ENCODE data around the gene BASP1. TPM values are rescaled to one million over a fixed set of nuclear protein-coding genes. Genes with fewer than 3 reads are reported as not detected.

BASP1 gene
- total and polyA plus RNA-seq, 10 of the 15 experiments (the other 5 are each of a cell fraction or from before 2014, with no cell fraction given), result 27.3 to 190 (median 102) TPM

DNA sequence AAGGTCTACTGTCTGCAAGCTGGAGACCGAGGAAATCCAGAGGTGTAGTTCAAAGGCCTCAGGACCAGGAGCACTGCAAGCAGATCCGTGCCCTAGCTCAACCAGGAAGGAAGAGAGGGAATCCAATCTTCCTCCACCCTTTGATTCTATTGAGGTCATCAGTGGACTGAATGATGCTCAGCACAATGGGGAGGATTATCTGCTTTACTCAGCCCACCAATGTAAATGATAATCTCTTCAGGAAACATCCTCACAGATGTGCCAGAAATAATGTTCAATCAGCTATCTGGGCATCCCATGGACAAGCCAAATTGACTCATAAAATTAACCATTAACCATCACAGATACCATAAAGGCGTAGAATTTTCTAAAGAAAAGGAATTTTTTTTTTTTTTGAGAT is 92.0 kb downstream of the BASP1 start:
- H3K79me2 ChIP-seq (ENCODE audit: control insufficient read depth, insufficient read depth, low read length), result no peaks in the 10 kb centered on the region
- no peak overlapping the region for H3K4me2 ChIP-seq (ENCODE audit: control insufficient read depth, insufficient read depth)
- SMC1A ChIA-PET (ENCODE audit: uncharacterized antibody, unreplicated experiment), result no interaction called here
- DNase-seq (ENCODE audit: low read depth, low spot score) (no peak), FAIRE-seq (no peak), ATAC-seq (no peak)
- RAD21 ChIA-PET (ENCODE audit: unreplicated experiment), result no interaction called here
- no peaks in the 10 kb centered on the region for H3K4me1 ChIP-seq (ENCODE audit: control insufficient read depth, insufficient read depth, low read length)
- H3K4me3 ChIP-seq, result no peak overlapping the region
- intact Hi-C loops (cut with micrococcal nuclease; ENCODE audit: unreplicated experiment) (no loop called here), in situ Hi-C loops (cut with MboI) (no loop called here)
- no peaks in the 10 kb centered on the region for H3K36me3 ChIP-seq (ENCODE audit: control insufficient read depth in 2 of 2, insufficient read depth in 2 of 2, low read length in 1 of 2)
- WGBS (ENCODE audit: insufficient coverage, insufficient replicate concordance, low lambda C conversion rate, missing lambda C conversion rate), result 25% methylated on average over 3 of the region's 3 CpGs
- no peaks in the 10 kb centered on the region; the same call in 2 of the 3 replicates for H3K9me3 ChIP-seq (replicated peaks; ENCODE audit: control insufficient read depth, insufficient read depth, low read length)
- no peak overlapping the region for H3K9ac ChIP-seq (ENCODE audit: control insufficient read depth, insufficient read depth, low read length)
- H4K20me1 ChIP-seq (ENCODE audit: control insufficient read depth, insufficient read depth), result no peaks in the 10 kb centered on the region
- BruUV-seq (replicated peaks), result no TSS peak
- CTCF ChIA-PET, result interaction anchor here (0.8 kb wide), 1 partner anchor 158 kb away, joined by 3 read pairs; no protein-coding TSS in a partner anchor
- POLR2A ChIA-PET, result interaction anchor here (0.7 kb wide), 1 partner anchor 36 kb away, joined by 4 read pairs; no protein-coding TSS in a partner anchor
- H3K27me3 ChIP-seq (replicated peaks in 1 of 2; ENCODE audit: control insufficient read depth in 2 of 2, insufficient read depth in 2 of 2, low read length in 1 of 2), result no peaks in the 10 kb centered on the region
- no peak overlapping the region for H2AFZ ChIP-seq (ENCODE audit: control insufficient read depth, low read depth, low read length)
- H3K27ac ChIP-seq (ENCODE audit: control insufficient read depth, insufficient read depth), result no peak overlapping the region
- TF ChIP-seq NKRF (conservative IDR thresholded peaks at IDR 0.05) (no peak), MTA3 (IDR thresholded peaks at IDR 0.05; ENCODE audit: borderline replicate concordance, low read length) (no peak), MEF2A (IDR thresholded peaks at IDR 0.05; ENCODE audit: insufficient read depth, low read depth, low read length) (no peak), ETV6 (conservative IDR thresholded peaks at IDR 0.05 in 1 of 2, IDR thresholded peaks at IDR 0.05 in 1 of 2; ENCODE audit: borderline replicate concordance in 1 of 2, low read depth in 1 of 2) (no peak), STAT3 (IDR thresholded peaks at IDR 0.05; ENCODE audit: low read depth, low read length) (no peak), BHLHE40 (IDR thresholded peaks at IDR 0.05; ENCODE audit: borderline replicate concordance in 1 of 2, low read depth in 2 of 2, low read length in 1 of 2) (no peak), ELK1 (IDR thresholded peaks at IDR 0.05; ENCODE audit: low read depth, low read length) (no peak), ZBTB33 (IDR thresholded peaks at IDR 0.05) (no peak), EZH2 (IDR thresholded peaks at IDR 0.05; ENCODE audit: borderline replicate concordance, control insufficient read depth, low read depth, low read length) (no peak)
- TF ChIP-seq, protein P1, sequence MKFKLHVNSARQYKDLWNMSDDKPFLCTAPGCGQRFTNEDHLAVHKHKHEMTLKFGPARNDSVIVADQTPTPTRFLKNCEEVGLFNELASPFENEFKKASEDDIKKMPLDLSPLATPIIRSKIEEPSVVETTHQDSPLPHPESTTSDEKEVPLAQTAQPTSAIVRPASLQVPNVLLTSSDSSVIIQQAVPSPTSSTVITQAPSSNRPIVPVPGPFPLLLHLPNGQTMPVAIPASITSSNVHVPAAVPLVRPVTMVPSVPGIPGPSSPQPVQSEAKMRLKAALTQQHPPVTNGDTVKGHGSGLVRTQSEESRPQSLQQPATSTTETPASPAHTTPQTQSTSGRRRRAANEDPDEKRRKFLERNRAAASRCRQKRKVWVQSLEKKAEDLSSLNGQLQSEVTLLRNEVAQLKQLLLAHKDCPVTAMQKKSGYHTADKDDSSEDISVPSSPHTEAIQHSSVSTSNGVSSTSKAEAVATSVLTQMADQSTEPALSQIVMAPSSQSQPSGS (IDR thresholded peaks at IDR 0.05; ENCODE audit: low read length), result no peak
- TF ChIP-seq, protein P2, sequence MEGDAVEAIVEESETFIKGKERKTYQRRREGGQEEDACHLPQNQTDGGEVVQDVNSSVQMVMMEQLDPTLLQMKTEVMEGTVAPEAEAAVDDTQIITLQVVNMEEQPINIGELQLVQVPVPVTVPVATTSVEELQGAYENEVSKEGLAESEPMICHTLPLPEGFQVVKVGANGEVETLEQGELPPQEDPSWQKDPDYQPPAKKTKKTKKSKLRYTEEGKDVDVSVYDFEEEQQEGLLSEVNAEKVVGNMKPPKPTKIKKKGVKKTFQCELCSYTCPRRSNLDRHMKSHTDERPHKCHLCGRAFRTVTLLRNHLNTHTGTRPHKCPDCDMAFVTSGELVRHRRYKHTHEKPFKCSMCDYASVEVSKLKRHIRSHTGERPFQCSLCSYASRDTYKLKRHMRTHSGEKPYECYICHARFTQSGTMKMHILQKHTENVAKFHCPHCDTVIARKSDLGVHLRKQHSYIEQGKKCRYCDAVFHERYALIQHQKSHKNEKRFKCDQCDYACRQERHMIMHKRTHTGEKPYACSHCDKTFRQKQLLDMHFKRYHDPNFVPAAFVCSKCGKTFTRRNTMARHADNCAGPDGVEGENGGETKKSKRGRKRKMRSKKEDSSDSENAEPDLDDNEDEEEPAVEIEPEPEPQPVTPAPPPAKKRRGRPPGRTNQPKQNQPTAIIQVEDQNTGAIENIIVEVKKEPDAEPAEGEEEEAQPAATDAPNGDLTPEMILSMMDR (IDR thresholded peaks at IDR 0.05 in 2 of 3, conservative IDR thresholded peaks at IDR 0.05 in 1 of 3; ENCODE audit: control insufficient read depth in 2 of 3, extremely low read depth in 1 of 3, insufficient read depth in 1 of 3, low read depth in 3 of 3, low read length in 3 of 3), result no peak
- TF ChIP-seq, protein P3, sequence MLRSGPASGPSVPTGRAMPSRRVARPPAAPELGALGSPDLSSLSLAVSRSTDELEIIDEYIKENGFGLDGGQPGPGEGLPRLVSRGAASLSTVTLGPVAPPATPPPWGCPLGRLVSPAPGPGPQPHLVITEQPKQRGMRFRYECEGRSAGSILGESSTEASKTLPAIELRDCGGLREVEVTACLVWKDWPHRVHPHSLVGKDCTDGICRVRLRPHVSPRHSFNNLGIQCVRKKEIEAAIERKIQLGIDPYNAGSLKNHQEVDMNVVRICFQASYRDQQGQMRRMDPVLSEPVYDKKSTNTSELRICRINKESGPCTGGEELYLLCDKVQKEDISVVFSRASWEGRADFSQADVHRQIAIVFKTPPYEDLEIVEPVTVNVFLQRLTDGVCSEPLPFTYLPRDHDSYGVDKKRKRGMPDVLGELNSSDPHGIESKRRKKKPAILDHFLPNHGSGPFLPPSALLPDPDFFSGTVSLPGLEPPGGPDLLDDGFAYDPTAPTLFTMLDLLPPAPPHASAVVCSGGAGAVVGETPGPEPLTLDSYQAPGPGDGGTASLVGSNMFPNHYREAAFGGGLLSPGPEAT (IDR thresholded peaks at IDR 0.05; ENCODE audit: low read depth), result no peak
